ENCODE measurements around the gene TOB1.
"Not testable (repeated sequence)": the region's sequence is repeated elsewhere in the genome, so short reads cannot be mapped to it uniquely, and the experiment has no call there.

TOB1 gene

GRCh38 chr17:50883850-50884438 lies 17.8 kb upstream of the TOB1 start:
- ChIA-PET POLR2A (interaction anchor here (1.3 to 1.6 kb wide), 2 partner anchors 18 kb away, joined by 8 to 10 read pairs; partner anchors contain the start of gene TOB1), CTCF (no interaction called here)
- H3K4me3 ChIP-seq (ENCODE audit: low read depth, low read length): no peak overlapping the region
- DNase-seq (ENCODE audit: low read depth, low spot score): no peak
- TF ChIP-seq, protein P1, sequence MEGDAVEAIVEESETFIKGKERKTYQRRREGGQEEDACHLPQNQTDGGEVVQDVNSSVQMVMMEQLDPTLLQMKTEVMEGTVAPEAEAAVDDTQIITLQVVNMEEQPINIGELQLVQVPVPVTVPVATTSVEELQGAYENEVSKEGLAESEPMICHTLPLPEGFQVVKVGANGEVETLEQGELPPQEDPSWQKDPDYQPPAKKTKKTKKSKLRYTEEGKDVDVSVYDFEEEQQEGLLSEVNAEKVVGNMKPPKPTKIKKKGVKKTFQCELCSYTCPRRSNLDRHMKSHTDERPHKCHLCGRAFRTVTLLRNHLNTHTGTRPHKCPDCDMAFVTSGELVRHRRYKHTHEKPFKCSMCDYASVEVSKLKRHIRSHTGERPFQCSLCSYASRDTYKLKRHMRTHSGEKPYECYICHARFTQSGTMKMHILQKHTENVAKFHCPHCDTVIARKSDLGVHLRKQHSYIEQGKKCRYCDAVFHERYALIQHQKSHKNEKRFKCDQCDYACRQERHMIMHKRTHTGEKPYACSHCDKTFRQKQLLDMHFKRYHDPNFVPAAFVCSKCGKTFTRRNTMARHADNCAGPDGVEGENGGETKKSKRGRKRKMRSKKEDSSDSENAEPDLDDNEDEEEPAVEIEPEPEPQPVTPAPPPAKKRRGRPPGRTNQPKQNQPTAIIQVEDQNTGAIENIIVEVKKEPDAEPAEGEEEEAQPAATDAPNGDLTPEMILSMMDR (IDR thresholded peaks at IDR 0.05; ENCODE audit: insufficient read depth, low read length, missing control alignments): no peak

GRCh38 chr17:50882851-50883250 lies 16.7 kb upstream of the TOB1 start:
- CTCF ChIA-PET: interaction anchor here (1.0 kb wide), 1 partner anchor 31 kb away, joined by 3 read pairs; no protein-coding TSS in a partner anchor
- POLR2A ChIA-PET: interaction anchor here (1.3 kb wide), 1 partner anchor 17 kb away, joined by 8 read pairs; the partner anchor contains the start of gene TOB1
- no peak overlapping the region for H3K4me3 ChIP-seq (ENCODE audit: low read depth, low read length)
- no peak for DNase-seq (ENCODE audit: low read depth, low spot score)
- TF ChIP-seq, protein P1 (IDR thresholded peaks at IDR 0.05; ENCODE audit: insufficient read depth, low read length, missing control alignments): no peak

GRCh38 chr17:50881182-50881581 lies 15.0 kb upstream of the TOB1 start:
- no peak for DNase-seq (ENCODE audit: low read depth, low spot score)
- ChIA-PET CTCF (interaction anchor here (1.4 kb wide), 1 partner anchor 76 kb away, joined by 3 read pairs; no protein-coding TSS in a partner anchor), POLR2A (interaction anchor here (1.3 kb wide), 1 partner anchor 15 kb away, joined by 3 read pairs; the partner anchor contains the start of gene TOB1)
- TF ChIP-seq, protein P1 (IDR thresholded peaks at IDR 0.05; ENCODE audit: insufficient read depth, low read length, missing control alignments): no peak
- no peak overlapping the region for H3K4me3 ChIP-seq (ENCODE audit: low read depth, low read length)

DNA sequence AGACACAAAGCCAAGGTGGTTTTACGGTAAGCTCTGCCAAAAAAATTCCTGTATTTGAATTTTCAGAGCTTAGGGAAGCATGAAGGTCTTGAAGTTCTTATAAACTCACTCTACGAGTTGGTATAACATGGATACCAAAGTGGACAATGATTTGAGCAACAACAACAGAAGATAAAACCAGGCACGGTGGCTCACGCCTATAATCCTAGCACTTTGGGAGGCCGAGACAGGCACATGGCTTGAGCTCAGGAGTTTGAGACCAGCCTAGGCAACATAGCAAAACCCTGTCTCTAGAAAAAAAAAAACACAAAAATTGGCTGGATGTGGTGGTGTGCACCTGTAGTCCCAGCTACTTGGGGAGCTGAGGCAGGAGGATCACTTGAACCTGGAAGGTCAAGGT lies 12.9 kb upstream of the TOB1 start:
- ChIA-PET CTCF (interaction anchor here (1.4 kb wide), 2 partner anchors 27 to 328 kb away, joined by 3 to 4 read pairs; no protein-coding TSS in a partner anchor), POLR2A (interaction anchor here (1.1 to 1.2 kb wide), 2 partner anchors 11 to 12 kb away, joined by 3 to 6 read pairs; partner anchors contain the start of gene TOB1)
- DNase-seq (ENCODE audit: low read depth, low spot score): no peak
- no peak overlapping the region for H3K4me3 ChIP-seq (ENCODE audit: low read depth, low read length)
- TF ChIP-seq, protein P1 (IDR thresholded peaks at IDR 0.05; ENCODE audit: insufficient read depth, low read length, missing control alignments): no peak

DNA sequence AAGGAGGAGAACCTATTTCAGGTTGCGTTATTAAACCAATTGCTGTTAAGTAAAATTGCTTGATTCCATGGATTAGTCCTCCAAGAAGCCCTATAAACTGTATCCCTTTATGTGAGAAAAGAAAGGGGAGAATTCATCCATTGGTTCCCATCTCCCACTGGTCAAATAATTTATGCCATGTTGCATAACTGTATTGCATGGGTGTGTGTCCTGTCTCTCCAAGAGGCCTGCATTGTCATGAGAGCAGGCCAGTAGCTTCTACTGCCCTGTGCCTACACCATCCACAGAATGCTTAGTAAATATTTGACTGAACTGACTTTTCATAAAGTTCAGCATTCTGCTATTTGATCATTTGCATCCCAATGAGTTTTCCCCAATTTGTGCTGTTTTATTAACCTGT lies 11.7 kb upstream of the TOB1 start:
- no peak for DNase-seq (ENCODE audit: low read depth, low spot score)
- TF ChIP-seq, protein P1 (IDR thresholded peaks at IDR 0.05; ENCODE audit: insufficient read depth, low read length, missing control alignments): no peak
- H3K4me3 ChIP-seq (ENCODE audit: low read depth, low read length): no peak overlapping the region
- ChIA-PET POLR2A (interaction anchor here (0.7 to 1.2 kb wide), 2 partner anchors 11 to 26 kb away, joined by 3 to 6 read pairs; partner anchors contain the start of gene TOB1), CTCF (interaction anchor here (0.6 to 1.4 kb wide), 2 partner anchors 9 to 22 kb away, joined by 3 to 5 read pairs; no protein-coding TSS in a partner anchor)

- not testable (repeated sequence) for H3K4me3 ChIP-seq (ENCODE audit: low read depth, low read length); DNase-seq (ENCODE audit: low read depth, low spot score)
- ChIA-PET POLR2A (interaction anchor here (0.9 kb wide), 1 partner anchor 11 kb away, joined by 4 read pairs; the partner anchor contains the start of gene TOB1), CTCF (interaction anchor here (0.8 to 1.4 kb wide), 3 partner anchors 9 to 24 kb away, joined by 3 to 5 read pairs (median 4); no protein-coding TSS in a partner anchor)
Observed at GRCh38 chr17:50877042-50877441, 10.9 kb upstream of the TOB1 start.

Measured in AG04449 (cell line).